Panc1 (cell line): ENCODE results near the gene MEA1.

Experiments
- POLR2AphosphoS5 ChIP-seq: IDR thresholded peaks from 2 replicates; pipeline ENCODE4 v1.6.1; 2012; ENCODE audit warnings: mild to moderate bottlenecking, low read depth, low read length, moderate library complexity
- SIN3A ChIP-seq: IDR thresholded peaks from 2 replicates; pipeline ENCODE4 v1.6.1; 2012; ENCODE audit warnings: low read depth, mild to moderate bottlenecking, low read length, moderate library complexity, borderline replicate concordance; ENCODE audit not compliant: insufficient read depth
- TF ChIP-seq, protein P1 (sequence below): fragments of 450-650 bp; IDR thresholded peaks from 2 replicates; pipeline ENCODE4 v1.5.1; 2017; ENCODE audit warnings: mild to moderate bottlenecking

DNA sequence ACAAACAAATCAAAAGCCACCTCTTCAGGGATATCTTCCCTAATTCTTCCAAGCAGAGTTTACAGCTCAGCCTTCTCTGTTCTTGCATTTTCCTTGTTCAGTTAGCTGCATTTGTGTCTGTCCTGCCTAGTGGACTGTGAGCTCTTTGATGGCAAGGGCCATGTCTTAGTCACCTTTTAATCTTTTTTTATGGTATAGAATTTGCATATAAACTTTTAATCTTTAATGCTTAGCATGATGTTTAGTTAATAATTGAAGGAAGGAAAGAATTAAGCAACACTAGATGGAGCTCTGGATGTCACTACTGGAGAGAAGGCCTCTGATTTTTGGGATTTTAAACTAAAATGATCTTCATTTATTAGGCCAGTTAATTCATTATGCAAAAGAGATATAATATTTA, 17.2 kb downstream of the MEA1 start:
- TF ChIP-seq, protein P1, sequence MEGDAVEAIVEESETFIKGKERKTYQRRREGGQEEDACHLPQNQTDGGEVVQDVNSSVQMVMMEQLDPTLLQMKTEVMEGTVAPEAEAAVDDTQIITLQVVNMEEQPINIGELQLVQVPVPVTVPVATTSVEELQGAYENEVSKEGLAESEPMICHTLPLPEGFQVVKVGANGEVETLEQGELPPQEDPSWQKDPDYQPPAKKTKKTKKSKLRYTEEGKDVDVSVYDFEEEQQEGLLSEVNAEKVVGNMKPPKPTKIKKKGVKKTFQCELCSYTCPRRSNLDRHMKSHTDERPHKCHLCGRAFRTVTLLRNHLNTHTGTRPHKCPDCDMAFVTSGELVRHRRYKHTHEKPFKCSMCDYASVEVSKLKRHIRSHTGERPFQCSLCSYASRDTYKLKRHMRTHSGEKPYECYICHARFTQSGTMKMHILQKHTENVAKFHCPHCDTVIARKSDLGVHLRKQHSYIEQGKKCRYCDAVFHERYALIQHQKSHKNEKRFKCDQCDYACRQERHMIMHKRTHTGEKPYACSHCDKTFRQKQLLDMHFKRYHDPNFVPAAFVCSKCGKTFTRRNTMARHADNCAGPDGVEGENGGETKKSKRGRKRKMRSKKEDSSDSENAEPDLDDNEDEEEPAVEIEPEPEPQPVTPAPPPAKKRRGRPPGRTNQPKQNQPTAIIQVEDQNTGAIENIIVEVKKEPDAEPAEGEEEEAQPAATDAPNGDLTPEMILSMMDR, result no peak
- TF ChIP-seq POLR2AphosphoS5 (no peak), SIN3A (no peak)
